IMR-90 (cell line): ENCODE data around the gene TIMELESS. TPM values are rescaled to one million over a fixed set of nuclear protein-coding genes. Genes with fewer than 3 reads are reported as not detected.

Experiments used
- ATAC-seq: fragments of 200-7000 bp; cut with Tn5 transposase; 2 replicates; pipeline ENCODE4 v1.9.1; 2020; ENCODE audit warnings: low read depth, mild to moderate bottlenecking, moderate library complexity
- Bru-seq: library from RNA; stranded (reverse); fragments of 400-500 nt; gene quantifications from one replicate; lab custom pipeline; 2021; lab: Mats Ljungman, UMichigan
- BruChase-seq, 2 experiments: library from RNA; stranded (reverse); fragments of 400-500 nt; gene quantifications; one replicate each; lab custom pipeline; 2021; lab: Mats Ljungman, UMichigan
- BruUV-seq: library from RNA; stranded (reverse); fragments of 400-500 nt; replicated peaks from 2 replicates; lab custom pipeline; 2021; lab: Mats Ljungman, UMichigan
- CTCF ChIA-PET: fragments of 300-600 bp; formaldehyde crosslinking; extraction: SDS; loops from one replicate; lab custom pipeline; 2021; ENCODE audit warnings: antibody characterized with exemption; lab: Yijun Ruan, JAX
- POLR2A ChIA-PET: fragments of 300-600 bp; sonication (Branson Sonifier 250); formaldehyde crosslinking; loops from one replicate; lab custom pipeline; 2022; ENCODE audit warnings: antibody characterized with exemption; ENCODE audit not compliant: unreplicated experiment; lab: Charles Lee
- DNase-seq: peaks from one replicate; pipeline ENCODE4 v3.0.0; 2013
- H2AFZ ChIP-seq: replicated peaks from 2 replicates; pipeline ENCODE3; 2013; ENCODE audit warnings: low read length, mild to moderate bottlenecking; ENCODE audit not compliant: poor library complexity
- H2AK5ac ChIP-seq: 2 replicates; pipeline ENCODE4 v1.6.1; 2013; ENCODE audit warnings: low read depth, low read length, inconsistent platforms
- H2AK9ac ChIP-seq: replicated peaks from 2 replicates; pipeline ENCODE3; 2013; ENCODE audit warnings: mild to moderate bottlenecking, low read depth, low read length, moderate library complexity; ENCODE audit not compliant: poor library complexity
- H2BK120ac ChIP-seq: 2 replicates; pipeline ENCODE4 v1.6.1; 2013; ENCODE audit warnings: low read depth, low read length, inconsistent platforms
- H2BK15ac ChIP-seq: 3 replicates; pipeline ENCODE4 v1.6.1; 2013; ENCODE audit warnings: low read depth, low read length, inconsistent platforms
- H2BK20ac ChIP-seq: 2 replicates; pipeline ENCODE4 v1.6.1; 2013; ENCODE audit warnings: low read depth, mild to moderate bottlenecking, inconsistent platforms, low read length, moderate library complexity
- H2BK5ac ChIP-seq: 2 replicates; pipeline ENCODE4 v1.6.1; 2013; ENCODE audit warnings: mild to moderate bottlenecking, low read depth, low read length, inconsistent platforms; ENCODE audit not compliant: poor library complexity, severe bottlenecking
- H3K14ac ChIP-seq: replicated peaks from 2 replicates; pipeline ENCODE4 v1.6.1; 2013; ENCODE audit warnings: low read depth, low read length, inconsistent platforms
- H3K18ac ChIP-seq: 2 replicates; pipeline ENCODE4 v1.6.1; 2013; ENCODE audit warnings: low read depth, low read length, control low read depth
- H3K23ac ChIP-seq: 2 replicates; pipeline ENCODE4 v1.6.1; 2013; ENCODE audit warnings: low read depth, low read length, inconsistent platforms
- H3K27ac ChIP-seq: 2 replicates; pipeline ENCODE4 v1.5.1; 2013; ENCODE audit warnings: mild to moderate bottlenecking, control low read depth, low read length; ENCODE audit not compliant: insufficient read depth
- H3K27me3 ChIP-seq: 2 replicates; pipeline ENCODE4 v1.6.1; 2013; ENCODE audit warnings: low read length; ENCODE audit not compliant: control insufficient read depth, insufficient read depth
- H3K36me3 ChIP-seq: 2 replicates; pipeline ENCODE4 v1.6.1; 2013; ENCODE audit warnings: low read length, mixed read lengths; ENCODE audit not compliant: control insufficient read depth, insufficient read depth
- H3K4ac ChIP-seq: 2 replicates; pipeline ENCODE4 v1.6.1; 2013; ENCODE audit warnings: low read depth, low read length, inconsistent platforms
- H3K4me1 ChIP-seq: 2 replicates; pipeline ENCODE4 v1.6.1; 2013; ENCODE audit warnings: low read length, mixed read lengths; ENCODE audit not compliant: control insufficient read depth, insufficient read depth
- H3K4me2 ChIP-seq: 2 replicates; pipeline ENCODE4 v1.6.1; 2013; ENCODE audit warnings: low read depth, mild to moderate bottlenecking, control low read depth, low read length, moderate library complexity
- H3K4me3 ChIP-seq: 2 replicates; pipeline ENCODE4 v1.5.1; 2013; ENCODE audit warnings: low read depth, mild to moderate bottlenecking, control low read depth, low read length, moderate library complexity; ENCODE audit not compliant: insufficient read depth
- H3K56ac ChIP-seq: 2 replicates; pipeline ENCODE4 v1.6.1; 2013; ENCODE audit warnings: low read length, inconsistent platforms; ENCODE audit not compliant: insufficient read depth; ENCODE audit errors: extremely low read depth
- H3K79me1 ChIP-seq, 2 experiments: 2 replicates each; pipeline ENCODE4 v1.6.1; 2013; ENCODE audit warnings: low read length in 2 of 2, inconsistent platforms in 1 of 2, low read depth in 1 of 2
- H3K9ac ChIP-seq: 2 replicates; pipeline ENCODE4 v1.6.1; 2013; ENCODE audit warnings: low read depth, low read length, control low read depth
- H3K9me1 ChIP-seq: 2 replicates; pipeline ENCODE4 v1.6.1; 2013; ENCODE audit warnings: low read length, inconsistent platforms; ENCODE audit not compliant: insufficient read depth
- H3K9me3 ChIP-seq: 2 replicates; pipeline ENCODE4 v1.6.1; 2013; ENCODE audit warnings: low read length; ENCODE audit not compliant: control insufficient read depth, insufficient read depth
- H4K20me1 ChIP-seq: 2 replicates; pipeline ENCODE4 v1.6.1; 2013; ENCODE audit warnings: low read length, inconsistent platforms; ENCODE audit not compliant: insufficient read depth
- H4K5ac ChIP-seq: 2 replicates; pipeline ENCODE4 v1.6.1; 2013; ENCODE audit warnings: mild to moderate bottlenecking, low read depth, low read length, control low read depth
- H4K8ac ChIP-seq, 2 experiments: 2 replicates each; pipeline ENCODE4 v1.6.1; 2013; ENCODE audit warnings: low read depth in 2 of 2, low read length in 2 of 2, control low read depth in 1 of 2, inconsistent platforms in 1 of 2
- H4K91ac ChIP-seq: 2 replicates; pipeline ENCODE4 v1.6.1; 2013; ENCODE audit warnings: low read depth, low read length, inconsistent platforms; ENCODE audit not compliant: insufficient read depth
- BHLHE40 ChIP-seq: fragments of 150-350 bp; IDR thresholded peaks from 2 replicates; pipeline ENCODE4 v1.6.1; 2016; ENCODE audit warnings: mild to moderate bottlenecking, low read depth, low read length
- CTCF ChIP-seq: conservative IDR thresholded peaks from 2 replicates; pipeline ENCODE4 v1.5.1; 2012; ENCODE audit warnings: mild to moderate bottlenecking, low read depth, low read length, improper control_type of control experiment
- MAZ ChIP-seq: IDR thresholded peaks from 2 replicates; pipeline ENCODE4 v1.6.1; 2012; ENCODE audit warnings: low read depth, mild to moderate bottlenecking, low read length, improper control_type of control experiment, moderate library complexity, borderline replicate concordance
- MXI1 ChIP-seq: IDR thresholded peaks from 2 replicates; pipeline ENCODE4 v1.6.1; 2012; ENCODE audit warnings: low read depth, mild to moderate bottlenecking, low read length, moderate library complexity, borderline replicate concordance
- POLR2A ChIP-seq: IDR thresholded peaks from 2 replicates; pipeline ENCODE4 v1.6.1; 2012; ENCODE audit warnings: mild to moderate bottlenecking, low read depth, low read length
- RCOR1 ChIP-seq: IDR thresholded peaks from 2 replicates; pipeline ENCODE4 v1.6.1; 2012; ENCODE audit warnings: mild to moderate bottlenecking, low read length, improper control_type of control experiment; ENCODE audit not compliant: insufficient replicate concordance
- USF2 ChIP-seq: fragments of 150-350 bp; IDR thresholded peaks from 2 replicates; pipeline ENCODE4 v1.6.1; 2017; ENCODE audit warnings: mild to moderate bottlenecking, antibody characterized with exemption, low read length, low read depth
- WGBS, 2 experiments: methylation state at CpG; one replicate each; pipeline versions ENCODE4 v1.1.5 to v1.1.7; 2013; ENCODE audit warnings: missing lambda C conversion rate in 2 of 2; ENCODE audit not compliant: insufficient read length in 1 of 2; ENCODE audit errors: extremely low coverage in 2 of 2; 5-methylcytosine and 5-hydroxymethylcytosine counted together
- dilution Hi-C: fragments of 300-500 bp; cut with HindIII; formaldehyde crosslinking; loops from one replicate; pipeline ENCODE4 v1.14.3; 2018; ENCODE audit warnings: low sequenced_read_pairs; ENCODE audit not compliant: unreplicated experiment
- in situ Hi-C: fragments of 300-500 bp; cut with MboI; formaldehyde crosslinking; loops from 3 replicates; pipeline ENCODE4 v1.14.3; 2019; ENCODE audit warnings: low sequenced_read_pairs, inconsistent platforms, mixed read lengths
- intact Hi-C: fragments of 100-400 bp; cut with micrococcal nuclease; formaldehyde crosslinking; loops from 2 replicates; pipeline ENCODE4 v1.10.0; 2022
- long read RNA-seq: library from polyadenylated mRNA; unstranded; transcript quantifications from one replicate; pipeline ENCODE4 v2.0.0, GENCODE V29; 2021; ENCODE audit not compliant: unreplicated experiment
- polyA plus RNA-seq, 3 experiments: library from polyadenylated mRNA; depleted of rRNA; stranded (reverse); fragments of >200 nt; gene quantifications; 2 replicates each; pipeline ENCODE4 v1.2.3, GENCODE V29; 2012; ENCODE audit warnings: low replicate concordance in 1 of 3
- total RNA-seq: library from RNA; depleted of rRNA; stranded (reverse); fragments of >200 nt; gene quantifications from 2 replicates; pipeline ENCODE4 v1.2.3, GENCODE V29; 2012; rRNA removed

Gene TIMELESS
- total RNA-seq, result 9.4 and 10.4 TPM in 2 replicates
- polyA plus RNA-seq (2012; rRNA removed), result 6.0 and 7.3 TPM in 2 replicates
- polyA plus RNA-seq (2012; cell fraction: cytosol; rRNA removed), result 1.8 and 3.2 TPM in 2 replicates
- polyA plus RNA-seq (2012; cell fraction: nucleus; rRNA removed; ENCODE audit: low replicate concordance), result 6.3 and 10.0 TPM in 2 replicates
- Bru-seq, nascent RNA, result percentile 38 among the genes with signal in this experiment
- BruChase-seq, experiment 1, labeled RNA remaining after a 6-hour chase, result percentile 49 among the genes with signal in this experiment
- BruChase-seq, experiment 2, labeled RNA remaining after a 2-hour chase, result percentile 40 among the genes with signal in this experiment
- long read RNA-seq, full-length matches to known transcripts, result 9 of 20 reads
- long read RNA-seq, partial matches to known transcripts, result 6 of 20 reads
- long read RNA-seq, other reads (novel, unspliced or antisense), result 5 of 20 reads

GRCh38 chr12:56448860-56449621, at the start of gene TIMELESS:
Gene TIMELESS, minus strand, starts transcription at chr12:56449426. Its CDS starts 15,256 bp downstream, at chr12:56434170.
- Histone ChIP-seq H4K5ac (peak within 1 kb of the TSS; percentile 98), H3K23ac (peak within 1 kb of the TSS; percentile 96), H3K9me1 (no peaks in the 10 kb centered on the region), H2AFZ (peak within 1 kb of the TSS; percentile 97), H4K20me1 (no peaks in the 10 kb centered on the region), H3K4me3 (peak within 1 kb of the TSS; percentile 54), H3K56ac (peak within 1 kb of the TSS; percentile 98), H2AK9ac (peak within 1 kb of the TSS; percentile 95), H2BK20ac (no peak within 1 kb of the TSS), H4K91ac (peak within 1 kb of the TSS; percentile 72), H3K27me3 (peaks cover 4% of the 10 kb centered on the region), H3K14ac (peak within 1 kb of the TSS; percentile 97), H3K18ac (peak within 1 kb of the TSS; percentile 43; the same call in 1 of the 2 replicates), H3K4ac (peak within 1 kb of the TSS; percentile 91), H4K8ac (peak within 1 kb of the TSS; percentile 90 to 97), H2AK5ac (no peak within 1 kb of the TSS; the same call in 1 of the 2 replicates), H3K79me1 (peaks cover 13% of the 10 kb centered on the region in 2 experiments), H2BK120ac (no peak within 1 kb of the TSS), H3K27ac (peak within 1 kb of the TSS; percentile 54), H3K9ac (peak within 1 kb of the TSS; percentile 83), H3K4me2 (peak within 1 kb of the TSS; percentile 85), H3K36me3 (no peaks in the 10 kb centered on the region), H2BK5ac (peak within 1 kb of the TSS; percentile 80), H3K9me3 (no peaks in the 10 kb centered on the region), H2BK15ac (no peak within 1 kb of the TSS), H3K4me1 (no peaks in the 10 kb centered on the region)
- dilution Hi-C loops, result no loop called here
- in situ Hi-C loops, result no loop called here
- POLR2A ChIA-PET, result interaction anchor here (1.0 kb wide), 1 partner anchor 90 kb away, joined by 3 read pairs; no protein-coding TSS in a partner anchor
- CTCF ChIA-PET, result interaction anchor here (0.6 to 1.9 kb wide), 2 partner anchors 15 to 79 kb away, joined by 4 to 8 read pairs; no protein-coding TSS in a partner anchor
- ATAC-seq, result peak; percentile 98
- intact Hi-C loops, result no loop called here
- peak; percentile 94 for TF ChIP-seq USF2
- TF ChIP-seq MXI1, result peak; percentile 80
- TF ChIP-seq RCOR1, result no peak
- TF ChIP-seq POLR2A, result peak; percentile 69; the same call in 1 of the 2 replicates
- TF ChIP-seq CTCF, result no peak
- TF ChIP-seq BHLHE40, result peak; percentile 16; the same call in 1 of the 2 replicates
- peak; percentile 64; the same call in 1 of the 2 replicates for TF ChIP-seq MAZ
- WGBS, 2 experiments, result 0% methylated on average over 32 of the region's 58 CpGs; no CpG with 5 or more reads in 1 of the 2 experiments
- DNase-seq, result peak; percentile 81
- no TSS peak for BruUV-seq
